HFFc6 (cell line): ENCODE results near the gene KDM2B. TPM values are rescaled to one million over a fixed set of nuclear protein-coding genes. Genes with fewer than 3 reads are reported as not detected.
A peak's percentile ranks its signal among the peaks of the same experiment; 100 is the strongest.

Experiments
- DNase-seq: peaks from one replicate; pipeline ENCODE4 v3.0.0-alpha.2; 2018
- H3K27ac Mint-ChIP-seq: 2 replicates; pipeline ENCODE4 v1.8.0; 2020; ENCODE audit warnings: mild to moderate bottlenecking, mixed read lengths
- H3K27me3 Mint-ChIP-seq: 2 replicates; pipeline ENCODE4 v1.8.0; 2021; ENCODE audit warnings: mild to moderate bottlenecking, moderate library complexity, mixed read lengths; ENCODE audit not compliant: insufficient read depth
- H3K36me3 Mint-ChIP-seq: 2 replicates; pipeline ENCODE4 v1.8.0; 2021; ENCODE audit warnings: low read depth, mixed read lengths
- H3K4me1 Mint-ChIP-seq: 2 replicates; pipeline ENCODE4 v1.8.0; 2020; ENCODE audit warnings: low read depth, mixed read lengths
- H3K4me3 Mint-ChIP-seq: 2 replicates; pipeline ENCODE4 v1.8.0; 2020; ENCODE audit warnings: mild to moderate bottlenecking, moderate library complexity, mixed read lengths
- H3K9me3 Mint-ChIP-seq: 2 replicates; pipeline ENCODE4 v1.8.0; 2020; ENCODE audit warnings: mild to moderate bottlenecking, mixed read lengths
- total RNA-seq, 6 experiments: library from RNA; stranded (reverse); fragmentation: NEBNext Ultra II Directional; extraction: Animal tissue kit (Norgen Biotek cat#: 25700); gene quantifications; 2 replicates in 1 of 6; 3 replicates in 5 of 6; pipeline ENCODE4 v1.2.3, GENCODE V29; 2021
- TF ChIP-seq, protein P1 (sequence below): fragments of 200-600 bp; sonication (generic); IDR thresholded peaks from 2 replicates; pipeline ENCODE4 v1.5.0; 2021; ENCODE audit warnings: antibody characterized with exemption, mild to moderate bottlenecking

Gene KDM2B
- total RNA-seq, 6 experiments from 2014 or later: 15.4 to 24.0 (median 21.5) TPM

DNA sequence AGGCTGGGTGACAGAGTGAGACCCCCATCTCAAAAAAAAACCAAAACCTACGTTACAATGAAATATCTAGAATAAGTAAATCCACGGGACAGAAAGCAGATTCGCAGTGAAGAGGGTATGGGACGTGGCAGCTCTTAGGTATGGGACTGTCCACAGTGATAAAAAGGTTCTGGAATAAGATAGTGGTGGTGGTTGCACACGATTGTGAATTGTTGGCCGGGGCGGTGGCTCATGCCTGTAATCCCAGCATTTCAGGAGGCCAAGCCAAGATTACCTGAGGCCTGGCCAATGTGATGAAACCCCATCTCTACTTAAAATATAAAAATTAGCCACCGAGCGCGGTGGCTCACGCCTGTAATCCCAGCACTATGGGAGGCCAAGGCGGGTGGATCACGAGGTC, 76.3 kb downstream of the KDM2B start:
- H3K27me3 Mint-ChIP-seq: no peaks in the 10 kb centered on the region
- H3K36me3 Mint-ChIP-seq: no peaks in the 10 kb centered on the region
- TF ChIP-seq, protein P1, sequence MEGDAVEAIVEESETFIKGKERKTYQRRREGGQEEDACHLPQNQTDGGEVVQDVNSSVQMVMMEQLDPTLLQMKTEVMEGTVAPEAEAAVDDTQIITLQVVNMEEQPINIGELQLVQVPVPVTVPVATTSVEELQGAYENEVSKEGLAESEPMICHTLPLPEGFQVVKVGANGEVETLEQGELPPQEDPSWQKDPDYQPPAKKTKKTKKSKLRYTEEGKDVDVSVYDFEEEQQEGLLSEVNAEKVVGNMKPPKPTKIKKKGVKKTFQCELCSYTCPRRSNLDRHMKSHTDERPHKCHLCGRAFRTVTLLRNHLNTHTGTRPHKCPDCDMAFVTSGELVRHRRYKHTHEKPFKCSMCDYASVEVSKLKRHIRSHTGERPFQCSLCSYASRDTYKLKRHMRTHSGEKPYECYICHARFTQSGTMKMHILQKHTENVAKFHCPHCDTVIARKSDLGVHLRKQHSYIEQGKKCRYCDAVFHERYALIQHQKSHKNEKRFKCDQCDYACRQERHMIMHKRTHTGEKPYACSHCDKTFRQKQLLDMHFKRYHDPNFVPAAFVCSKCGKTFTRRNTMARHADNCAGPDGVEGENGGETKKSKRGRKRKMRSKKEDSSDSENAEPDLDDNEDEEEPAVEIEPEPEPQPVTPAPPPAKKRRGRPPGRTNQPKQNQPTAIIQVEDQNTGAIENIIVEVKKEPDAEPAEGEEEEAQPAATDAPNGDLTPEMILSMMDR: no peak
- no peak overlapping the region for H3K4me3 Mint-ChIP-seq
- peaks cover 8% of the 10 kb centered on the region for H3K4me1 Mint-ChIP-seq
- DNase-seq: no peak
- H3K9me3 Mint-ChIP-seq: no peaks in the 10 kb centered on the region
- H3K27ac Mint-ChIP-seq: no peak overlapping the region

DNA sequence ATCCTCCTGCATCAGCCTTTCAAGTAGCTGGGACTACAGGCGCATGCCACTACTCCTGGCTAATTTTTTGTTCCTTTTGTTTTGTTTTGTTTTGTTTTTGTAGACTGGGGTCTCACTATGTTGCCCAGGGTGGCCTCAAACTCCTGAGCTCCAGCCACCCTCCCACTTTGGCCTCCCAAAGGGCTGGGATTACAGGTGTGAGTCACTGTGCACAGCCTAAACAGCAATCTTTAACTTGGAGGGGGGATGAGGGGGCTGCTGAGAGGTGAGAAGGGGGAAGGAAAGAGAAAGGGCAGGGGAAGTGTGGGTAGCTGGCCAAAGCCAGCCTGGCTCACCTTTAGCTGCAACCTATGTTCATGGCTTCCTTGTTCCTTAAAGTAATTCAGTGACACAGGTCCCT, 77.4 kb downstream of the KDM2B start:
- no peak for DNase-seq
- Mint-ChIP-seq H3K36me3 (no peaks in the 10 kb centered on the region), H3K9me3 (no peaks in the 10 kb centered on the region), H3K4me3 (no peak overlapping the region), H3K27ac (no peak overlapping the region), H3K4me1 (peaks cover 8% of the 10 kb centered on the region), H3K27me3 (no peaks in the 10 kb centered on the region)
- TF ChIP-seq, protein P1: no peak

DNA sequence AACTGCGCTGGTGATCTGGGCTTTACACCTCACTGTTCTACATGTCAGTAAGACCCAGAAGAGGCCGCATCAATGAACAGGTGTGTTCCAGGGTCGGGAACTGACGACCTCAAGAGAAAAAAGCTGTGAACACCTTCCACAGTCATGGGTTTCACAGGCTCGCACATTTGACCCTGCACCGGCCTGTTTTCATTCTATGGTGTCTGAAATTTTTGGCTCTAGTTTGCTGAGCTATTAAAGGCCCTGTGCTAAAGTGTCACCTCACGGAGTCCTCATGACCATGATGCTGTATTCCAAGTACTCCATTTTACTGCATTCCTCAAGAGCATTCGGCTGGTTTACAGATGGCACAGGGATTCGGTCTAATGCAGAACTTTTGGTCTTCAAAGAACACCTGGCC, 78.9 kb downstream of the KDM2B start:
- TF ChIP-seq, protein P1: no peak

DNA sequence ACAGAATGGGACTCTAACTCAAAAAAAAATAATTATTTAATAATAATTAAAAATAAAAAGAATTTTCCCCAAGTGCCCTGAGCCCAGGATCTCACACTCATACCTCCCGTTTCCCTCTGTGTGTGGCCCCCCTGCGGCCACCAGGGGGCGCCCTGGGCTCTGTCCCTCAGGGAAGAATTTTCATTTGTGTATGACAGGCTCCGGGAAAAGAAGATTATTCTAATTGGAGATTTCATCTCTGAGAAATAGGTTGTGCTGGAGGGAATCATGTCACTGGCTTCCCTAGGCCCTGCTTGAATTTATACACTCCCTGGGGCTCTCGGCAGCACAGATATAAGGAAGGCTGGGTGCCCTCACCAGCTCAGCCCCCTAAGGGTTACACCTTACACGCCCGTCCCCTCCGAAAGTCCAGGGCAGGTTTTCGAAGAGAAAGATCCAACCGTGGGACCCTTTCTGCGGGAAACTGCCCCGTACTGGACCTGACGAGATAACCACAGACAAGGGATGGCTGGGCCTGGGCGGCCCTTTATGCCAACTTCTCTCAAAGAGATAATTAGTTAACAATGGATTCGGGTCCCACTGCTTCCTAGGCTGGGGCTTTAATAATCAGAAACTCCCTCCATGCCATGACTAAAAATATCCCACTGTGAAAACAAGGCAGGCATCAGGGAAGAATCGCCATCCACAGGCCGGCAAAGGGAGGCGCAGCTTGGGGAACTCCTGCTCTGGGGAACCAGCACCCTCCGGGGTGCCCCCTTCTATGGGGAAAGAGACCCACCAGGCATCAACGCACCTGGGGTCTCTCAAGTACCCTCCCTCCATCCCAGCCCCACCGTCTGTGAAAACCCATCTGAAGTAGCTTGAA, 80.7 kb downstream of the KDM2B start:
- no peak overlapping the region for H3K4me3 Mint-ChIP-seq
- H3K4me1 Mint-ChIP-seq: no peaks in the 10 kb centered on the region
- no peaks in the 10 kb centered on the region for H3K36me3 Mint-ChIP-seq
- H3K9me3 Mint-ChIP-seq: no peaks in the 10 kb centered on the region
- peak; percentile 42 for DNase-seq
- no peaks in the 10 kb centered on the region for H3K27me3 Mint-ChIP-seq
- TF ChIP-seq, protein P1: peak; percentile 97
- no peak overlapping the region for H3K27ac Mint-ChIP-seq

More for the DNA sequence above, 78.9 kb downstream of the KDM2B start:
- H3K4me1 Mint-ChIP-seq: peaks cover 8% of the 10 kb centered on the region
- no peak overlapping the region for H3K27ac Mint-ChIP-seq
- no peaks in the 10 kb centered on the region for H3K36me3 Mint-ChIP-seq
- no peak for DNase-seq
- no peaks in the 10 kb centered on the region for H3K9me3 Mint-ChIP-seq
- H3K27me3 Mint-ChIP-seq: no peaks in the 10 kb centered on the region
- H3K4me3 Mint-ChIP-seq: no peak overlapping the region

DNA sequence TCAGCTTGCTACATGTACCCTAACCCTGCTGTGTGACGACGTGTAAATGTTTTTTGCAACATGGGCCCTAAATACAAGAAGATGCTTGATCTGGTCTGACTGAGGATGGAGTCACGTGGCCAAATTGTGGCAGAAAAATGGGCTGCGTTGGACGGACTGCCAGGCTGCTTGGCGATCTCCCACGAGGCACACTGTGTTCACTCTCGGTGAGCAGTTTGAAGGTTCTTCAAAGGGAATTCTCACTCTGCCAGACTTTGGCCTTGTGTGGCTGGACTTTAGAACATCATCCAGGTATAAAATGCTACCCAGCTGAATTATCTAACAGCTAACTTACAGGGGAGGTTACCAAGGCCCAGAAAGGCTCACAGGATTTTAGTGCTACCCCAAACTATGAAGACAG, 85.1 kb downstream of the KDM2B start:
- H3K9me3 Mint-ChIP-seq: no peaks in the 10 kb centered on the region
- TF ChIP-seq, protein P1: no peak
- no peak overlapping the region for H3K4me3 Mint-ChIP-seq
- no peak overlapping the region for H3K27ac Mint-ChIP-seq
- DNase-seq: no peak
- H3K27me3 Mint-ChIP-seq: no peaks in the 10 kb centered on the region
- no peaks in the 10 kb centered on the region for H3K4me1 Mint-ChIP-seq
- no peaks in the 10 kb centered on the region for H3K36me3 Mint-ChIP-seq
